ENCODE results near the gene AHSA1. TPM values are rescaled to one million over a fixed set of nuclear protein-coding genes. Genes with fewer than 3 reads are reported as not detected.

The AHSA1 gene
- polyA plus RNA-seq, 2 donors: 75.4 to 97.4 TPM

DNA sequence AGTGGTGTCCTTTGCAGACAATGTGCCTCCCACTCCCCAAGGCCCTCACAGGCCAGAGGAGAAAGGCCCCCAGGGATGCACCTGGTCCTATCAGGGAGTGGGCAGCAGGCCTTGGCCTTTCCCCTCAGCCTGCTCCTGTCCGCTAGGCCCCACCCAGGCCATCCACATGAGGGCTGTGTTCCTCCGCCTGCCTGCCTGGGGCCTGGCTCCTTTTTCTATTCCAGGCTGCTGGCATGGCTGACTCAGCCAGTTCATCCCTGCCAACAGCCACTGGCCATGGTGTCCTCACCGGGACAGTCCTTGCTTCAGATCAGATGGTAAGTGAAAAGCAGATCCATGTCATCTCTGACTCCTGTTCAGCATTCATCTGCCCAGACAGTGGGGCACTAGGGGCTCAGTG is 27.4 kb downstream of the AHSA1 start:
- Histone ChIP-seq H3K36me3 (ENCODE audit: control insufficient read depth in 2 of 2, insufficient read depth in 2 of 2, low read length in 1 of 2) (no peaks in the 10 kb centered on the region), H3K4me1 (ENCODE audit: control insufficient read depth in 2 of 2, insufficient read depth in 2 of 2, low read length in 1 of 2) (no peaks in the 10 kb centered on the region), H3K9me3 (ENCODE audit: control insufficient read depth in 2 of 2, insufficient read depth in 1 of 2, low read depth in 1 of 2, low read length in 1 of 2) (peaks cover 0 to 2% of the 10 kb centered on the region in 2 donors), H3K4me3 (ENCODE audit: low read depth in 1 of 2, low read length in 2 of 2) (no peak overlapping the region), H3K27me3 (ENCODE audit: control insufficient read depth in 1 of 2, insufficient read depth in 2 of 2, low read length in 2 of 2) (no peaks in the 10 kb centered on the region), H3K27ac (ENCODE audit: low read depth in 2 of 2, low read length in 1 of 2) (no peak overlapping the region)
- 76 to 86% methylated on average over 3 of the region's 3 CpGs for WGBS, 2 donors

GRCh38 chr14:77485901-77486678 is 28.2 kb downstream of the AHSA1 start:
- no peaks in the 10 kb centered on the region for H3K36me3 ChIP-seq (ENCODE audit: control insufficient read depth in 2 of 2, insufficient read depth in 2 of 2, low read length in 1 of 2)
- H3K27ac ChIP-seq (ENCODE audit: low read depth in 2 of 2, low read length in 1 of 2): no peak overlapping the region
- no peaks in the 10 kb centered on the region for H3K4me1 ChIP-seq (ENCODE audit: control insufficient read depth in 2 of 2, insufficient read depth in 2 of 2, low read length in 1 of 2)
- no peaks in the 10 kb centered on the region for H3K27me3 ChIP-seq (ENCODE audit: control insufficient read depth in 1 of 2, insufficient read depth in 2 of 2, low read length in 2 of 2)
- no peak overlapping the region for H3K4me3 ChIP-seq (ENCODE audit: low read depth in 1 of 2, low read length in 2 of 2)
- H3K9me3 ChIP-seq (ENCODE audit: control insufficient read depth in 2 of 2, insufficient read depth in 1 of 2, low read depth in 1 of 2, low read length in 1 of 2): peaks cover 0 to 2% of the 10 kb centered on the region in 2 donors
- WGBS, 2 donors: 89 to 90% methylated on average over 7 of the region's 7 CpGs

- H3K9me3 ChIP-seq (ENCODE audit: control insufficient read depth in 2 of 2, insufficient read depth in 1 of 2, low read depth in 1 of 2, low read length in 1 of 2): peaks cover 0 to 2% of the 10 kb centered on the region in 2 donors
- H3K4me3 ChIP-seq (ENCODE audit: low read depth in 1 of 2, low read length in 2 of 2): no peak overlapping the region
- H3K27ac ChIP-seq (ENCODE audit: low read depth in 2 of 2, low read length in 1 of 2): no peak overlapping the region
- 83 to 89% methylated on average over 7 of the region's 7 CpGs for WGBS, 2 donors
- no peaks in the 10 kb centered on the region for H3K36me3 ChIP-seq (ENCODE audit: control insufficient read depth in 2 of 2, insufficient read depth in 2 of 2, low read length in 1 of 2)
- no peaks in the 10 kb centered on the region for H3K4me1 ChIP-seq (ENCODE audit: control insufficient read depth in 2 of 2, insufficient read depth in 2 of 2, low read length in 1 of 2)
- H3K27me3 ChIP-seq (ENCODE audit: control insufficient read depth in 1 of 2, insufficient read depth in 2 of 2, low read length in 2 of 2): no peaks in the 10 kb centered on the region
Measured at GRCh38 chr14:77488558-77488957, 30.7 kb downstream of the AHSA1 start.

- Histone ChIP-seq H3K27ac (ENCODE audit: low read depth in 2 of 2, low read length in 1 of 2) (no peak overlapping the region), H3K4me1 (ENCODE audit: control insufficient read depth in 2 of 2, insufficient read depth in 2 of 2, low read length in 1 of 2) (no peaks in the 10 kb centered on the region), H3K9me3 (ENCODE audit: control insufficient read depth in 2 of 2, insufficient read depth in 1 of 2, low read depth in 1 of 2, low read length in 1 of 2) (peaks cover 0 to 2% of the 10 kb centered on the region in 2 donors), H3K36me3 (ENCODE audit: control insufficient read depth in 2 of 2, insufficient read depth in 2 of 2, low read length in 1 of 2) (no peaks in the 10 kb centered on the region), H3K4me3 (ENCODE audit: low read depth in 1 of 2, low read length in 2 of 2) (no peak overlapping the region), H3K27me3 (ENCODE audit: control insufficient read depth in 1 of 2, insufficient read depth in 2 of 2, low read length in 2 of 2) (no peaks in the 10 kb centered on the region)
- 83 to 89% methylated on average over 6 of the region's 6 CpGs for WGBS, 2 donors
Measured at GRCh38 chr14:77489041-77489440, 31.1 kb downstream of the AHSA1 start.

DNA sequence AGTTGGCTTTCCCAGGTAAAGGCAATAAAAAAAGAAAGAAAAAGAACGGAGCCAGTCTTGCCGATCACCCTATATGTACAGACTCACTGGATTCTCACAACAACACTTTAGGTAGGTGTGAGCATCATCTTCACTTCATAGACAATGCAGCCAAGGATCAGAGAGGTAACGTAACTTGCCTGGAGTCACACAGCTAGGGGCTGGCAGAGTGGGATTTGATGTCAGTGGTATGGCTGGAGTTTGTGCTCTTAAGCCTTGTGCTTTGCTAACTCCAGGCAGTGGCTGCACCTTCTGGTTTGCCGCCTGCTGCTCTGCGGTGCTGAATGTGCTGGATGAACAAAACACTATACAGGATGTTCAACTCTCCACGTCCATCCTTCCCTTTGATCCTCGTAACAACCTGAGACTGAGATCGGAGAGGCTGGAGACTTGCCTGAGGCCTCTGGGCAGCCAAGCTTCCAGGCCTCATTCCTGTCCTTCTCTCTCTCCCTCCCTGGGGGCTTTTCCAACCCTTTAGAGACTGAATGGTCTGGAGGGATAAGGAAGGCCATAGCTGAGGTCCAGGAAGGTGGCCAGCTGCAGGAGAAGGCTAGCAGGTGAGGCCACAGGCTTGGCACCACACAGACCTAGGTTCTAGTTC is 32.6 kb downstream of the AHSA1 start:
- Histone ChIP-seq H3K27ac (ENCODE audit: low read depth in 2 of 2, low read length in 1 of 2) (no peak overlapping the region), H3K27me3 (ENCODE audit: control insufficient read depth in 1 of 2, insufficient read depth in 2 of 2, low read length in 2 of 2) (no peaks in the 10 kb centered on the region), H3K36me3 (ENCODE audit: control insufficient read depth in 2 of 2, insufficient read depth in 2 of 2, low read length in 1 of 2) (no peaks in the 10 kb centered on the region), H3K9me3 (ENCODE audit: control insufficient read depth in 2 of 2, insufficient read depth in 1 of 2, low read depth in 1 of 2, low read length in 1 of 2) (no peaks in the 10 kb centered on the region), H3K4me1 (ENCODE audit: control insufficient read depth in 2 of 2, insufficient read depth in 2 of 2, low read length in 1 of 2) (no peaks in the 10 kb centered on the region), H3K4me3 (ENCODE audit: low read depth in 1 of 2, low read length in 2 of 2) (no peak overlapping the region)
- 87 to 91% methylated on average over 8 of the region's 8 CpGs for WGBS, 2 donors

GRCh38 chr14:77491056-77491455 is 33.2 kb downstream of the AHSA1 start:
- Histone ChIP-seq H3K27ac (ENCODE audit: low read depth in 2 of 2, low read length in 1 of 2) (no peak overlapping the region), H3K27me3 (ENCODE audit: control insufficient read depth in 1 of 2, insufficient read depth in 2 of 2, low read length in 2 of 2) (no peaks in the 10 kb centered on the region), H3K4me1 (ENCODE audit: control insufficient read depth in 2 of 2, insufficient read depth in 2 of 2, low read length in 1 of 2) (no peaks in the 10 kb centered on the region), H3K36me3 (ENCODE audit: control insufficient read depth in 2 of 2, insufficient read depth in 2 of 2, low read length in 1 of 2) (no peaks in the 10 kb centered on the region), H3K4me3 (ENCODE audit: low read depth in 1 of 2, low read length in 2 of 2) (no peak overlapping the region), H3K9me3 (ENCODE audit: control insufficient read depth in 2 of 2, insufficient read depth in 1 of 2, low read depth in 1 of 2, low read length in 1 of 2) (no peaks in the 10 kb centered on the region)
- 92 to 94% methylated on average over 5 of the region's 5 CpGs for WGBS, 2 donors

- no peak overlapping the region for H3K4me3 ChIP-seq (ENCODE audit: low read depth in 1 of 2, low read length in 2 of 2)
- WGBS, 2 donors: 42 to 64% methylated on average over 7 of the region's 7 CpGs
- no peak overlapping the region for H3K27ac ChIP-seq (ENCODE audit: low read depth in 2 of 2, low read length in 1 of 2)
- no peaks in the 10 kb centered on the region for H3K36me3 ChIP-seq (ENCODE audit: control insufficient read depth in 2 of 2, insufficient read depth in 2 of 2, low read length in 1 of 2)
- peaks cover 0 to 5% of the 10 kb centered on the region in 2 donors for H3K27me3 ChIP-seq (ENCODE audit: control insufficient read depth in 1 of 2, insufficient read depth in 2 of 2, low read length in 2 of 2)
- H3K9me3 ChIP-seq (ENCODE audit: control insufficient read depth in 2 of 2, insufficient read depth in 1 of 2, low read depth in 1 of 2, low read length in 1 of 2): no peaks in the 10 kb centered on the region
- peaks cover 5 to 7% of the 10 kb centered on the region in 2 donors for H3K4me1 ChIP-seq (ENCODE audit: control insufficient read depth in 2 of 2, insufficient read depth in 2 of 2, low read length in 1 of 2)
Measured at GRCh38 chr14:77495334-77495733, 37.4 kb downstream of the AHSA1 start.

GRCh38 chr14:77498120-77498979 is 40.5 kb downstream of the AHSA1 start, which contains the start of gene ISM2:
ISM2 (minus strand) TSS chr14:77498816; CDS start chr14:77498793, 23 bp downstream.
- Histone ChIP-seq H3K9me3 (ENCODE audit: control insufficient read depth in 2 of 2, insufficient read depth in 1 of 2, low read depth in 1 of 2, low read length in 1 of 2) (no peaks in the 10 kb centered on the region), H3K27ac (ENCODE audit: low read depth in 2 of 2, low read length in 1 of 2) (no peak within 1 kb of the TSS), H3K4me1 (ENCODE audit: control insufficient read depth in 2 of 2, insufficient read depth in 2 of 2, low read length in 1 of 2) (peaks cover 5 to 7% of the 10 kb centered on the region in 2 donors), H3K4me3 (ENCODE audit: low read depth in 1 of 2, low read length in 2 of 2) (peak within 1 kb of the TSS; percentile 48 to 54), H3K36me3 (ENCODE audit: control insufficient read depth in 2 of 2, insufficient read depth in 2 of 2, low read length in 1 of 2) (no peaks in the 10 kb centered on the region), H3K27me3 (ENCODE audit: control insufficient read depth in 1 of 2, insufficient read depth in 2 of 2, low read length in 2 of 2) (peaks cover 0 to 5% of the 10 kb centered on the region in 2 donors)
- 2 to 3% methylated on average over 93 to 104 of the region's 104 CpGs for WGBS, 2 donors

DNA sequence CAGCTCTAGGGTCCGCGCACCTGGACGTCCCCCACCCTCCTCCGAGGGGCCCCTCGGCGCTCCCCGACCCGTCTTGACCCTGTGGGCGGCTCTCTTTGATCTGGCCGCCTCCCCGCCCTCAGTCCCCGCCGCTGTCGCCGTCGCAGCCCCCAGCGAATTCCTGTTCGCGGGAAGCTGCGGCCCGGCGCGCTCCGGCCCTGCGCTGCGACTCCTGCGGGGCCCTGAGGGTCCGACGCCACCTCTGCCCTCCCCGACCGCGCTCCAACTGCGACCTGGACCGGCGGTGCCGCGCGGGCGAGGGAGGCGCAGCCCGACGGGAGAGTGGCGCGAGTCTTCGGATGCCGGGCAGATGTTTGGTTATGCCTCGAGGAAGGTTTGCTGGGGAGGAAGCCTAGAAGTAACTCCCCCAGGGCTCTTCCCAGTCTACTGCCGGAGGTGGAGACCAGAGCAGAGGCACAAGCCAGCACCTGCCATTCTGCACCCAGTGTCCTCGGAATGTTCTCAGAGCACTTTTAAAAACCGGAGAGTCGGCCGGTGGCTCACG is 41.2 kb downstream of the AHSA1 start:
- H3K4me1 ChIP-seq (ENCODE audit: control insufficient read depth in 2 of 2, insufficient read depth in 2 of 2, low read length in 1 of 2): peaks cover 5 to 7% of the 10 kb centered on the region in 2 donors
- H3K36me3 ChIP-seq (ENCODE audit: control insufficient read depth in 2 of 2, insufficient read depth in 2 of 2, low read length in 1 of 2): no peaks in the 10 kb centered on the region
- H3K4me3 ChIP-seq (ENCODE audit: low read depth in 1 of 2, low read length in 2 of 2): peak overlapping the region; percentile 48 to 54
- peaks cover 0 to 5% of the 10 kb centered on the region in 2 donors for H3K27me3 ChIP-seq (ENCODE audit: control insufficient read depth in 1 of 2, insufficient read depth in 2 of 2, low read length in 2 of 2)
- WGBS, 2 donors: 3 to 4% methylated on average over 52 to 53 of the region's 53 CpGs
- no peaks in the 10 kb centered on the region for H3K9me3 ChIP-seq (ENCODE audit: control insufficient read depth in 2 of 2, insufficient read depth in 1 of 2, low read depth in 1 of 2, low read length in 1 of 2)
- H3K27ac ChIP-seq (ENCODE audit: low read depth in 2 of 2, low read length in 1 of 2): no peak overlapping the region

Measured in esophagus (tissue), 2 donors.